SK-N-SH (cell line): ENCODE measurements around the gene SCNM1. TPM values are rescaled to one million over a fixed set of nuclear protein-coding genes. Genes with fewer than 3 reads are reported as not detected.

Source experiments
- CTCF ChIA-PET: fragments of 300-600, 350-600 bp; formaldehyde crosslinking; extraction: SDS; loops from one replicate; lab custom pipeline; 2021; lab: Yijun Ruan, JAX
- POLR2A ChIA-PET: fragments of 350-600 bp; sonication (Branson Sonifier 250); formaldehyde crosslinking; extraction: SDS; loops from one replicate; lab custom pipeline; 2020; ENCODE audit warnings: antibody characterized with exemption, inconsistent platforms; lab: Yijun Ruan, JAX
- DNase-seq: peaks from one replicate; pipeline ENCODE4 v3.0.0; 2012
- H2AFZ ChIP-seq: fragments of 200-600 bp; sonication (generic); 2 replicates; pipeline ENCODE4 v1.8.1; 2016; ENCODE audit warnings: antibody characterized with exemption, mild to moderate bottlenecking, low read depth
- H3F3A ChIP-seq: fragments of 200-600 bp; sonication (generic); replicated peaks from 2 replicates; pipeline ENCODE3; 2016; ENCODE audit warnings: antibody characterized with exemption, mild to moderate bottlenecking; ENCODE audit not compliant: insufficient read depth
- H3K27ac ChIP-seq, 2 experiments: fragments of 200-500 bp in 1 of 2; fragments of 200-600 bp in 1 of 2; sonication (Bioruptor generic) in 1 of 2; sonication (generic), shearing (Covaris generic) in 1 of 2; 2 replicates each; pipeline versions ENCODE4 v1.5.1 to v1.6.1; 2014 to 2016; ENCODE audit warnings: low read depth in 2 of 2, inconsistent platforms in 1 of 2, low read length in 1 of 2, mild to moderate bottlenecking in 1 of 2, mixed read lengths in 1 of 2
- H3K27me3 ChIP-seq: fragments of 200-600 bp; sonication (generic), shearing (Covaris generic); 2 replicates; pipeline ENCODE4 v1.6.1; 2016; ENCODE audit warnings: mixed run types; ENCODE audit not compliant: insufficient read depth
- H3K36me3 ChIP-seq, 2 experiments: fragments of 200-500 bp in 1 of 2; fragments of 200-600 bp in 1 of 2; sonication (Bioruptor generic) in 1 of 2; sonication (generic) in 1 of 2; replicated peaks in 1 of 2; 2 replicates each; pipeline versions ENCODE3 to v1.5.1; 2014 to 2016; ENCODE audit warnings: low read length in 1 of 2, mild to moderate bottlenecking in 1 of 2; ENCODE audit not compliant: insufficient read depth in 2 of 2, control insufficient read depth in 1 of 2
- H3K4me1 ChIP-seq, 2 experiments: fragments of 200-500 bp in 1 of 2; fragments of 200-600 bp in 1 of 2; sonication (Bioruptor generic) in 1 of 2; sonication (generic), shearing (Covaris generic) in 1 of 2; 2 replicates each; pipeline versions ENCODE4 v1.5.1 to v1.6.1; 2014 to 2016; ENCODE audit warnings: low read depth in 1 of 2, low read length in 1 of 2, mixed run types in 1 of 2; ENCODE audit not compliant: insufficient read depth in 2 of 2, control insufficient read depth in 1 of 2
- H3K4me2 ChIP-seq: fragments of 200-600 bp; sonication (generic), shearing (Covaris generic); 2 replicates; pipeline ENCODE4 v1.6.1; 2017; ENCODE audit warnings: mixed run types
- H3K4me3 ChIP-seq, 2 experiments: fragments of 200-500 bp in 1 of 2; fragments of 200-600 bp in 1 of 2; sonication (Bioruptor generic) in 1 of 2; sonication (generic), shearing (Covaris generic) in 1 of 2; 2 replicates each; pipeline versions ENCODE4 v1.5.1 to v1.8.1; 2014 to 2016; ENCODE audit warnings: low read depth in 2 of 2, inconsistent platforms in 1 of 2, low read length in 1 of 2, mild to moderate bottlenecking in 1 of 2, mixed read lengths in 1 of 2, moderate library complexity in 1 of 2
- H3K79me2 ChIP-seq: fragments of 200-600 bp; sonication (generic); 2 replicates; pipeline ENCODE4 v1.8.1; 2017; ENCODE audit warnings: mild to moderate bottlenecking; ENCODE audit not compliant: insufficient read depth
- H3K9ac ChIP-seq: fragments of 200-600 bp; sonication (generic); 2 replicates; pipeline ENCODE4 v1.6.1; 2017; ENCODE audit warnings: mixed run types
- H3K9me2 ChIP-seq: fragments of 200-600 bp; sonication (generic); 2 replicates; pipeline ENCODE4 v1.6.1; 2017; ENCODE audit warnings: mixed run types
- H3K9me3 ChIP-seq: fragments of 200-600 bp; sonication (generic); 2 replicates; pipeline ENCODE4 v1.6.1; 2017; ENCODE audit warnings: mixed run types, mild to moderate bottlenecking, moderate library complexity
- H4K20me1 ChIP-seq: fragments of 200-600 bp; sonication (generic); 2 replicates; pipeline ENCODE4 v1.6.1; 2017; ENCODE audit warnings: mild to moderate bottlenecking, mixed run types; ENCODE audit not compliant: insufficient read depth
- EZH2phosphoT487 ChIP-seq: fragments of 200-600 bp; sonication (generic); IDR thresholded peaks from 2 replicates; pipeline ENCODE4 v1.6.1; 2017; ENCODE audit warnings: low read depth, mixed run types, mild to moderate bottlenecking, antibody characterized with exemption, moderate library complexity, borderline replicate concordance
- GATA2 ChIP-seq: sonication (generic); formaldehyde crosslinking; IDR thresholded peaks from 2 replicates; pipeline ENCODE4 v1.5.0; 2020; ENCODE audit warnings: mild to moderate bottlenecking, missing genetic modification reagents
- MAX ChIP-seq: IDR thresholded peaks from 2 replicates; pipeline ENCODE4 v1.4.0; 2012; ENCODE audit warnings: low read depth
- MXI1 ChIP-seq: IDR thresholded peaks from 2 replicates; pipeline ENCODE4 v1.6.1; 2012; ENCODE audit warnings: mild to moderate bottlenecking, low read depth, low read length, improper control_type of control experiment
- PBX3 ChIP-seq: IDR thresholded peaks from 2 replicates; pipeline ENCODE4; 2012
- POLR2AphosphoS5 ChIP-seq: IDR thresholded peaks from 2 replicates; pipeline ENCODE4 v1.6.1; 2012; ENCODE audit warnings: low read depth, low read length
- RAD21 ChIP-seq: IDR thresholded peaks from 2 replicates; pipeline ENCODE4 v1.6.1; 2012; ENCODE audit warnings: mild to moderate bottlenecking, low read length
- RCOR1 ChIP-seq: fragments of 150-350 bp; IDR thresholded peaks from 2 replicates; pipeline ENCODE4 v1.6.1; 2017; ENCODE audit warnings: antibody characterized with exemption, low read length
- REST ChIP-seq: IDR thresholded peaks from 2 replicates; pipeline ENCODE4 v1.6.1; 2012; ENCODE audit warnings: mild to moderate bottlenecking, low read depth, low read length, moderate library complexity
- RFX5 ChIP-seq: IDR thresholded peaks from 2 replicates; pipeline ENCODE4 v1.6.1; 2012; ENCODE audit warnings: mild to moderate bottlenecking, improper control_type of control experiment, low read length
- SMC3 ChIP-seq: IDR thresholded peaks from 2 replicates; pipeline ENCODE4 v1.6.1; 2012; ENCODE audit warnings: low read depth, low read length, improper control_type of control experiment
- USF1 ChIP-seq: IDR thresholded peaks from 2 replicates; pipeline ENCODE4 v1.4.0; 2012; ENCODE audit warnings: low read depth, borderline replicate concordance
- YY1 ChIP-seq: IDR thresholded peaks from 2 replicates; pipeline ENCODE4 v1.4.0; 2012; ENCODE audit warnings: low read depth, mild to moderate bottlenecking
- WGBS: methylation state at CpG from one replicate; pipeline ENCODE4 v1.1.6; 2017; ENCODE audit warnings: low lambda C conversion rate; 5-methylcytosine and 5-hydroxymethylcytosine counted together
- polyA plus RNA-seq, 3 experiments: library from polyadenylated mRNA; depleted of rRNA; stranded (reverse); fragments of >200 nt; gene quantifications; 2 replicates each; pipeline ENCODE4 v1.2.3, GENCODE V29; 2012

SCNM1 gene
- polyA plus RNA-seq, 1 of the 3 experiments (the other 2 are of a cell fraction), result 27.8 TPM

GRCh38 chr1:151158751-151159251, 7.1 kb upstream of the SCNM1 start:
- ChIA-PET CTCF (interaction anchor here (1.2 to 6.6 kb wide), 2 partner anchors 59 to 163 kb away, joined by 3 to 113 read pairs; no protein-coding TSS in a partner anchor), POLR2A (no interaction called here)
- Histone ChIP-seq H4K20me1 (no peaks in the 10 kb centered on the region), H3K27me3 (no peaks in the 10 kb centered on the region), H3F3A (peaks cover 5% of the 10 kb centered on the region), H3K4me3 (no peak overlapping the region), H3K9me2 (no peaks in the 10 kb centered on the region), H3K27ac (no peak overlapping the region), H3K4me2 (no peak overlapping the region), H3K4me1 (no peaks in the 10 kb centered on the region), H3K9ac (no peak overlapping the region), H3K9me3 (no peaks in the 10 kb centered on the region), H3K36me3 (peaks cover 9 to 40% of the 10 kb centered on the region in 2 experiments), H3K79me2 (peaks cover 2% of the 10 kb centered on the region; the same call in 1 of the 2 replicates), H2AFZ (no peak overlapping the region)
- TF ChIP-seq MAX (no peak), GATA2 (no peak), REST (no peak), YY1 (no peak), MXI1 (no peak), POLR2AphosphoS5 (no peak), SMC3 (no peak), RFX5 (no peak), USF1 (no peak), RAD21 (no peak), PBX3 (no peak), RCOR1 (no peak), EZH2phosphoT487 (no peak)
- no peak for DNase-seq
- WGBS, result 93% methylated on average over 20 of the region's 22 CpGs
